HepG2 (cell line): ENCODE data around the gene ONECUT3. TPM values are rescaled to one million over a fixed set of nuclear protein-coding genes. Genes with fewer than 3 reads are reported as not detected.

ENCODE experiments used
- ATAC-seq: fragments of 200-7000 bp; cut with Tn5 transposase; 3 replicates; pipeline ENCODE4 v1.9.1; 2020; ENCODE audit warnings: mild to moderate bottlenecking, moderate library complexity
- BruUV-seq: library from RNA; stranded (reverse); fragments of 400-500 nt; replicated peaks from 2 replicates; lab custom pipeline; 2021; lab: Mats Ljungman, UMichigan
- CTCF ChIA-PET: fragments of 300-600 bp; formaldehyde crosslinking; extraction: SDS; loops from one replicate; lab custom pipeline; 2021; ENCODE audit warnings: low total read pairs, inconsistent platforms, low intra/inter-chr PET ratio; lab: Yijun Ruan, JAX
- POLR2A ChIA-PET: fragments of 350-600 bp; sonication (Branson Sonifier 250); formaldehyde crosslinking; loops from one replicate; lab custom pipeline; 2020; ENCODE audit warnings: antibody characterized with exemption, inconsistent platforms; lab: Yijun Ruan, JAX
- DNase-seq: peaks from one replicate; pipeline ENCODE4 v3.0.0-alpha.2; 2015; ENCODE audit warnings: low spot score
- FAIRE-seq: peaks from 3 replicates; lab custom pipeline; 2011; peaks lifted over from hg19 to GRCh38; lab: Jason Lieb, UNC
- H2AFZ ChIP-seq: one replicate; pipeline ENCODE4 v1.6.1; 2011; ENCODE audit warnings: low read length, inconsistent platforms
- H3K27ac ChIP-seq: fragments of 300-600 bp; 3 replicates; pipeline ENCODE4 v1.8.0; 2011; ENCODE audit warnings: mixed run types, mild to moderate bottlenecking, mixed read lengths, low read length, inconsistent platforms; ENCODE audit not compliant: insufficient read depth; ENCODE audit errors: extremely low read length
- H3K27me3 ChIP-seq, 2 experiments: fragments of 200-600 bp in 1 of 2; 2 replicates in 1 of 2; 3 replicates in 1 of 2; pipeline versions ENCODE4 v1.6.0 to v1.8.0; 2011; ENCODE audit warnings: low read length in 2 of 2, mild to moderate bottlenecking in 2 of 2, moderate library complexity in 2 of 2, inconsistent platforms in 1 of 2; ENCODE audit not compliant: insufficient read depth in 2 of 2, control insufficient read depth in 1 of 2
- H3K36me3 ChIP-seq, 2 experiments: fragments of 200-600 bp in 1 of 2; replicated peaks in 1 of 2; 2 replicates in 1 of 2; 3 replicates in 1 of 2; pipeline versions ENCODE4 v1.5.1 to v1.8.0; 2011; ENCODE audit warnings: low read length in 2 of 2, inconsistent platforms in 1 of 2; ENCODE audit not compliant: insufficient read depth in 2 of 2, control insufficient read depth in 1 of 2
- H3K4me1 ChIP-seq: 2 replicates; pipeline ENCODE4 v1.5.1; 2012; ENCODE audit warnings: low read length, inconsistent platforms; ENCODE audit not compliant: insufficient read depth
- H3K4me2 ChIP-seq: 2 replicates; pipeline ENCODE4 v1.6.0; 2011; ENCODE audit warnings: low read depth, low read length, inconsistent platforms
- H3K4me3 ChIP-seq, 3 experiments: fragments of 200-600 bp in 1 of 3; sonication (generic), shearing (Covaris generic) in 1 of 3; replicated peaks in 1 of 3; 2 replicates each; pipeline ENCODE4 v1.5.1; 2011 to 2016; ENCODE audit warnings: low read length in 3 of 3, inconsistent platforms in 2 of 3, low read depth in 2 of 3, mild to moderate bottlenecking in 2 of 3, control low read depth in 1 of 3, mixed read lengths in 1 of 3; ENCODE audit not compliant: insufficient read depth in 1 of 3
- H3K79me2 ChIP-seq: one replicate; pipeline ENCODE4 v1.6.1; 2011; ENCODE audit warnings: low read length, inconsistent platforms; ENCODE audit not compliant: insufficient read depth
- H3K9ac ChIP-seq: 2 replicates; pipeline ENCODE4 v1.6.0; 2011; ENCODE audit warnings: mild to moderate bottlenecking, low read depth, low read length, inconsistent platforms; ENCODE audit not compliant: insufficient read depth
- H3K9me3 ChIP-seq: 2 replicates; pipeline ENCODE4 v1.5.1; 2012; ENCODE audit warnings: mild to moderate bottlenecking, low read length
- H4K20me1 ChIP-seq: 2 replicates; pipeline ENCODE4 v1.6.0; 2011; ENCODE audit warnings: inconsistent platforms, mild to moderate bottlenecking, low read length, moderate library complexity; ENCODE audit not compliant: insufficient read depth
- EZH2 ChIP-seq: conservative IDR thresholded peaks from 2 replicates; pipeline ENCODE4 v1.6.1; 2012; ENCODE audit warnings: mild to moderate bottlenecking, low read depth, low read length, moderate library complexity
- LCORL ChIP-seq, 2 experiments: fragments of 450-650 bp in 1 of 2; sonication (generic) in 1 of 2; formaldehyde crosslinking in 1 of 2; IDR thresholded peaks; 2 replicates each; pipeline versions ENCODE4 v1.5.0 to v1.6.1; 2017 to 2020; ENCODE audit warnings: antibody characterized with exemption in 1 of 2, missing genetic modification reagents in 1 of 2
- MAX ChIP-seq: IDR thresholded peaks from 2 replicates; pipeline ENCODE4 v1.6.1; 2012; ENCODE audit warnings: inconsistent platforms
- MTF2 ChIP-seq: sonication (generic); formaldehyde crosslinking; IDR thresholded peaks from 2 replicates; pipeline ENCODE4 v1.5.0; 2020; ENCODE audit warnings: missing genetic modification reagents, borderline replicate concordance
- SNRNP70 ChIP-seq: fragments of 200-400 bp; formaldehyde crosslinking; IDR thresholded peaks from 2 replicates; pipeline ENCODE4 v1.6.1; 2017; ENCODE audit warnings: mild to moderate bottlenecking, low read depth, low read length, moderate library complexity
- ZNF800 ChIP-seq: sonication (generic); formaldehyde crosslinking; IDR thresholded peaks from 2 replicates; pipeline ENCODE4 v1.4.0; 2020; ENCODE audit warnings: missing genetic modification reagents
- WGBS: methylation state at CpG from one replicate; pipeline ENCODE4 v1.1.6; 2017; ENCODE audit warnings: low lambda C conversion rate; 5-methylcytosine and 5-hydroxymethylcytosine counted together
- in situ Hi-C: cut with HindIII; loops from 2 replicates; pipeline ENCODE4 v1.10.0; 2017; ENCODE audit warnings: low pct_unique_long_range_greater_than_20kb; ENCODE audit not compliant: extremely low pct_ligation_motif_present
- intact Hi-C: fragments of 100-400 bp; cut with micrococcal nuclease; formaldehyde crosslinking; loops from one replicate; pipeline ENCODE4 v1.10.0; 2022; ENCODE audit not compliant: unreplicated experiment
- polyA plus RNA-seq, 8 experiments: library from polyadenylated mRNA; depleted of rRNA in 3 of 8; stranded (reverse) in 7 of 8; unstranded in 1 of 8; fragments of >200 nt; fragmentation: Illumina TruSeq in 4 of 8; extraction: Trizol in 4 of 8; gene quantifications; 2 replicates each; pipeline versions ENCODE4 v1.2.1 to v1.2.3, GENCODE V29; 2011 to 2016; ENCODE audit warnings: low read depth in 4 of 8, missing spikeins in 1 of 8, mixed read lengths in 1 of 8; ENCODE audit not compliant: insufficient read depth in 1 of 8
- total RNA-seq, 5 experiments: library from RNA; depleted of rRNA; stranded (reverse); fragments of >200 nt; fragmentation: Illumina TruSeq; extraction: Trizol; gene quantifications; 2 replicates each; pipeline ENCODE4 v1.2.3, GENCODE V29; 2016; ENCODE audit warnings: low read depth in 1 of 5

ONECUT3 gene
- total and polyA plus RNA-seq, 2 of the 13 experiments (the other 11 are each of a cell fraction or from before 2014, with no cell fraction given): under 0.01 TPM; not detected in 1

- BruUV-seq: no TSS peak
- in situ Hi-C loops: no loop called here
- no peak overlapping the region for H3K4me3 ChIP-seq
- ATAC-seq (no peak), FAIRE-seq (no peak), DNase-seq (no peak)
- TF ChIP-seq EZH2 (no peak), LCORL (IDR thresholded peaks at IDR 0.05) (no peak), LCORL (CRISPR knock-in tag; IDR thresholded peaks at IDR 0.05) (no peak), SNRNP70 (no peak), ZNF800 (0 out of 2 replicates have a peak, but pooled peaks have one; percentile 6), MAX (no peak), MTF2 (CRISPR knock-in tag) (0 out of 2 replicates have a peak, but pooled peaks have one; percentile 5)
- no peaks in the 10 kb centered on the region for H3K9me3 ChIP-seq
- no peak overlapping the region for H3K9ac ChIP-seq
- H3K4me1 ChIP-seq: 0 out of 2 replicates have a peak, but pooled peaks cover 12% of the 10 kb centered on the region
- no peaks in the 10 kb centered on the region; the same call in 1 of the 2 replicates for H4K20me1 ChIP-seq
- ChIA-PET POLR2A (no interaction called here), CTCF (no interaction called here)
- no peaks in the 10 kb centered on the region for H3K36me3 ChIP-seq
- H3K27me3 ChIP-seq: peaks cover 15 to 71% of the 10 kb centered on the region in 2 experiments
- H3K4me2 ChIP-seq: no peak overlapping the region
- H3K27ac ChIP-seq: no peak overlapping the region
- H3K79me2 ChIP-seq: no peaks in the 10 kb centered on the region
- no peak overlapping the region for H2AFZ ChIP-seq
- WGBS: no CpG with 5 or more reads among the region's 45 CpGs
- intact Hi-C loops: no loop called here
These were observed 4.4 kb upstream of the ONECUT3 start for GRCh38 chr19:1748873-1749341.
